ENCODE data around the gene TARS1.

Gene TARS1

GRCh38 chr5:33440482-33441240 lies at the start of gene TARS1:
TSS of gene TARS1 (plus strand) at chr5:33440965. CDS start at chr5:33441087, 122 bp downstream.
- peaks cover 7 to 19% of the 10 kb centered on the region in 2 donors for H3K36me3 Mint-ChIP-seq
- ATAC-seq (replicated peaks) (peak; percentile 96 to 97), DNase-seq (peak; percentile 96)
- peaks cover 11 to 19% of the 10 kb centered on the region in 2 donors for H3K4me1 Mint-ChIP-seq
- H3K27me3 Mint-ChIP-seq: no peaks in the 10 kb centered on the region
- no peak within 1 kb of the TSS for H3K4me3 Mint-ChIP-seq
- H3K27ac Mint-ChIP-seq: no peak within 1 kb of the TSS
- H3K9me3 Mint-ChIP-seq: no peaks in the 10 kb centered on the region

GRCh38 chr5:33398501-33398900 lies 42.3 kb upstream of the TARS1 start:
- no peak overlapping the region for H3K27ac Mint-ChIP-seq
- ATAC-seq (replicated peaks) (no peak), DNase-seq (no peak)
- peaks cover 0 to 5% of the 10 kb centered on the region in 2 donors for H3K27me3 Mint-ChIP-seq
- H3K4me1 Mint-ChIP-seq: peaks cover 5 to 12% of the 10 kb centered on the region in 2 donors
- H3K36me3 Mint-ChIP-seq: no peaks in the 10 kb centered on the region
- H3K9me3 Mint-ChIP-seq: peaks cover 0 to 6% of the 10 kb centered on the region in 2 donors
- no peak overlapping the region for H3K4me3 Mint-ChIP-seq

- no peak overlapping the region for H3K27ac Mint-ChIP-seq
- H3K36me3 Mint-ChIP-seq: no peaks in the 10 kb centered on the region
- DNase-seq: peak; percentile 4
- peak; percentile 81 to 86 for ATAC-seq (replicated peaks)
- H3K4me3 Mint-ChIP-seq: no peak overlapping the region
- peaks cover 5 to 12% of the 10 kb centered on the region in 2 donors for H3K4me1 Mint-ChIP-seq
- H3K9me3 Mint-ChIP-seq: peaks cover 3 to 8% of the 10 kb centered on the region in 2 donors
- peaks cover 0 to 5% of the 10 kb centered on the region in 2 donors for H3K27me3 Mint-ChIP-seq
Measured at GRCh38 chr5:33400675-33401074, 40.1 kb upstream of the TARS1 start.

- H3K27ac Mint-ChIP-seq: no peak overlapping the region
- H3K27me3 Mint-ChIP-seq: no peaks in the 10 kb centered on the region
- no peak for DNase-seq
- ATAC-seq (replicated peaks): no peak
- H3K4me1 Mint-ChIP-seq: peaks cover 5 to 12% of the 10 kb centered on the region in 2 donors
- H3K4me3 Mint-ChIP-seq: no peak overlapping the region
- peaks cover 3 to 8% of the 10 kb centered on the region in 2 donors for H3K9me3 Mint-ChIP-seq
- H3K36me3 Mint-ChIP-seq: no peaks in the 10 kb centered on the region
Measured at GRCh38 chr5:33401482-33402390, 39.0 kb upstream of the TARS1 start.

DNA sequence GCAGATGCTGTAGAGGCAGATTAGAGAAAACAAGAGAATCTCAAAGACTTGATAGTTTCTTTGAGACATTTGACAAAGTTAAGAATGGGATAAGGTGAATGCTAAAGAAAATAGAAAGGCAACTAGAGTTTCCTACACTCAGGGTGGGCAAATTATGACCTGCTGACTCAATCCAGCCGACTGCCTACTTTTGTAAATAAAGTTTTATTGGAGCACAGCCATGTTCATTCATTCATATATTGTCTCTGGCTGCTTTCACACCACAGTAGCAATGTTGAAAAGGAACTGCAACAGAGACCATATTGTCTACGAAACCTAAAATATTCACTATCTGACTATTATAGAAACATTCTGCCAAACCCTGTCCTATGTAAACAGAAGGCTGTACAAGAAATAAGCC lies 37.6 kb upstream of the TARS1 start:
- H3K4me3 Mint-ChIP-seq: no peak overlapping the region
- H3K27me3 Mint-ChIP-seq: no peaks in the 10 kb centered on the region
- ATAC-seq (replicated peaks): no peak
- DNase-seq: no peak
- H3K36me3 Mint-ChIP-seq: no peaks in the 10 kb centered on the region
- H3K27ac Mint-ChIP-seq: no peak overlapping the region
- peaks cover 3 to 8% of the 10 kb centered on the region in 2 donors for H3K9me3 Mint-ChIP-seq
- peaks cover 5 to 12% of the 10 kb centered on the region in 2 donors for H3K4me1 Mint-ChIP-seq

- no peak for DNase-seq
- Mint-ChIP-seq H3K4me1 (no peaks in the 10 kb centered on the region), H3K36me3 (peaks cover 0 to 1% of the 10 kb centered on the region in 2 donors), H3K9me3 (peaks cover 5 to 8% of the 10 kb centered on the region in 2 donors), H3K4me3 (no peak overlapping the region), H3K27ac (no peak overlapping the region), H3K27me3 (no peaks in the 10 kb centered on the region)
- ATAC-seq (replicated peaks): no peak
Measured at GRCh38 chr5:33408816-33409215, 31.9 kb upstream of the TARS1 start.

DNA sequence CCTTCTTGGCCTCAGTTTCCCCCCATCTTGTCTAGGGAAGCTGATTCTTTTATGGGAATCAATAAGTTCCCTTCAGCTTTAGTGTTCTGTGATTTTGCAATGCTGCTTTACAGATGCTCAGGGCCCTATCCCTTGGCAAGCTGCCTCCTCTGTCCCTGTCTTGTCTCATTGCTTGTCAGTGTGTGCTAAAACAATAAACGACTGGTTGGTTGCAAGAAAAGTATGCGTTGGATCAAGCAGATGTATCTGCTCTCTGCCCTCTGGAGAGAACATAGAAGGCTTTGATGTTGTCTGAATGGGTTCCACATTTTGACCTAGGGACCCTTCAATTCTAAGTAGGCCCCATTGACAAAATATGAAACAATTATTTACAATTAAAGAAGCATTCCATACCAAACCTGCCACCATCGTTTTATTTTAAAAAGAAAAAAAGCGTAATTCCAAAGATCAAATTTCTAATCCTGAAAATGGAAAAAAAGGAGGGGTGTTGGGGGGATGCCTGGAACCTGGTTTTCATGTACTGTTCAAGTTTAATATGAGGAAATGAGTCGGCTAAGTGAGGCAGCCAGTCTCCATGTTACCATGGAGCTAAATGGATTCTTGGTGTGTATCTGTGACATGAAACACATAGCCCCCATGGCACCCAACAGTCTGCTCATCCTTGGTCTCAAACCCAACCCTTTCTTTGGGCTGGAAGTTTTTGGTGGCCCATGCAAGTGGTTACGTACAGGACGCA lies 31.2 kb upstream of the TARS1 start:
- no peak for DNase-seq
- H3K4me1 Mint-ChIP-seq: no peaks in the 10 kb centered on the region
- ATAC-seq (replicated peaks): no peak
- peaks cover 4 to 6% of the 10 kb centered on the region in 2 donors for H3K27me3 Mint-ChIP-seq
- no peak overlapping the region for H3K27ac Mint-ChIP-seq
- peaks cover 4 to 5% of the 10 kb centered on the region in 2 donors for H3K9me3 Mint-ChIP-seq
- peaks cover 0 to 1% of the 10 kb centered on the region in 2 donors for H3K36me3 Mint-ChIP-seq
- H3K4me3 Mint-ChIP-seq: no peak overlapping the region

GRCh38 chr5:33410221-33410620 lies 30.5 kb upstream of the TARS1 start:
- Mint-ChIP-seq H3K36me3 (peaks cover 0 to 1% of the 10 kb centered on the region in 2 donors), H3K9me3 (peaks cover 0 to 2% of the 10 kb centered on the region in 2 donors), H3K27me3 (peaks cover 4 to 6% of the 10 kb centered on the region in 2 donors), H3K4me1 (no peaks in the 10 kb centered on the region), H3K4me3 (no peak overlapping the region), H3K27ac (no peak overlapping the region)
- ATAC-seq (replicated peaks): no peak
- no peak for DNase-seq

DNA sequence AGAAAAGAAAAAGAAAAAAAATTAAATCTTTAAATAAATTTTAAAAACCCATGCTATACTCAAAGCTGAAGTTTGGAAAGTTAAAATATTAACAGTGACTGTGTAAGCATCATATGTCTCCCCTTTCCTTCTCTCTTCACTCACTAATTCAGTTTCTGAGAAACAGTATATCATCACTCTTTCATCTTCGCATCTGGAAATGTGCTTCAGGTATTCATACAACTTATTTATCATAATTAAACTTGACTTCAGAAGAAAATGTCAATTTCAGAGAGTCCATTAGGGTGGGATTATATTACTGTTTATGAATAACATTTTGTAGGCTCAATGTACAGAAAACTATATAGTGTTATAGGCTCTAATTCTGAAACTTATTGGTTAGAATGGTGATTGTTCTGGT lies 29.3 kb upstream of the TARS1 start:
- ATAC-seq (replicated peaks) (no peak), DNase-seq (no peak)
- Mint-ChIP-seq H3K9me3 (peaks cover 0 to 2% of the 10 kb centered on the region in 2 donors), H3K4me3 (no peak overlapping the region), H3K27ac (no peak overlapping the region), H3K36me3 (peaks cover 0 to 1% of the 10 kb centered on the region in 2 donors), H3K4me1 (no peaks in the 10 kb centered on the region), H3K27me3 (peaks cover 4 to 6% of the 10 kb centered on the region in 2 donors)

- ATAC-seq (replicated peaks): no peak
- H3K27me3 Mint-ChIP-seq: peaks cover 4 to 6% of the 10 kb centered on the region in 2 donors
- H3K4me3 Mint-ChIP-seq: no peak overlapping the region
- peaks cover 0 to 2% of the 10 kb centered on the region in 2 donors for H3K9me3 Mint-ChIP-seq
- DNase-seq: no peak
- no peaks in the 10 kb centered on the region for H3K4me1 Mint-ChIP-seq
- H3K36me3 Mint-ChIP-seq: peaks cover 0 to 1% of the 10 kb centered on the region in 2 donors
- no peak overlapping the region for H3K27ac Mint-ChIP-seq
Measured at GRCh38 chr5:33415811-33416354, 24.9 kb upstream of the TARS1 start.

- no peaks in the 10 kb centered on the region for H3K4me1 Mint-ChIP-seq
- ATAC-seq (replicated peaks): no peak
- H3K27me3 Mint-ChIP-seq: peaks cover 4 to 6% of the 10 kb centered on the region in 2 donors
- H3K36me3 Mint-ChIP-seq: no peaks in the 10 kb centered on the region
- no peak for DNase-seq
- H3K9me3 Mint-ChIP-seq: no peaks in the 10 kb centered on the region
- no peak overlapping the region for H3K4me3 Mint-ChIP-seq
- no peak overlapping the region for H3K27ac Mint-ChIP-seq
Measured at GRCh38 chr5:33417632-33418031, 23.1 kb upstream of the TARS1 start.

- no peak for DNase-seq
Measured at GRCh38 chr5:33420946-33421345, 19.8 kb upstream of the TARS1 start.

GRCh38 chr5:33422191-33422590 lies 18.6 kb upstream of the TARS1 start:
- H3K27ac Mint-ChIP-seq: no peak overlapping the region
- no peaks in the 10 kb centered on the region for H3K4me1 Mint-ChIP-seq

More at GRCh38 chr5:33420946-33421345, 19.8 kb upstream of the TARS1 start:
- ATAC-seq (replicated peaks): no peak
- Mint-ChIP-seq H3K4me3 (no peak overlapping the region), H3K9me3 (no peaks in the 10 kb centered on the region), H3K36me3 (no peaks in the 10 kb centered on the region), H3K27ac (no peak overlapping the region), H3K27me3 (no peaks in the 10 kb centered on the region), H3K4me1 (no peaks in the 10 kb centered on the region)

More at GRCh38 chr5:33422191-33422590, 18.6 kb upstream of the TARS1 start:
- Mint-ChIP-seq H3K9me3 (no peaks in the 10 kb centered on the region), H3K36me3 (no peaks in the 10 kb centered on the region), H3K4me3 (no peak overlapping the region), H3K27me3 (peaks cover under 1 to 3% of the 10 kb centered on the region in 2 donors)
- no peak for ATAC-seq (replicated peaks)
- no peak for DNase-seq

Measured in stimulated activated naive B cell treated with anti-CD40 and anti-IgM and Interleukin-4, amounts not matched to agents 10 μg/mL and 1 μg/mL and 100 μg/mL, for 72 hours (primary cell).